ENCODE results near the gene BPIFB1.

Gene BPIFB1

GRCh38 chr20:33301192-33301930, 18.3 kb downstream of the BPIFB1 start:
- no peak for DNase-seq

- DNase-seq: no peak
Observed at GRCh38 chr20:33303595-33303994, 20.6 kb downstream of the BPIFB1 start.

- no peak for DNase-seq
Observed at GRCh38 chr20:33304046-33304445, 21.0 kb downstream of the BPIFB1 start.

GRCh38 chr20:33305589-33306057, 22.6 kb downstream of the BPIFB1 start:
- DNase-seq: no peak

- DNase-seq: no peak
Observed at GRCh38 chr20:33306228-33306627, 23.2 kb downstream of the BPIFB1 start.

- no peak for DNase-seq
Observed at GRCh38 chr20:33306807-33307206, 23.8 kb downstream of the BPIFB1 start.

- DNase-seq: no peak
Observed at GRCh38 chr20:33308668-33309067, 25.7 kb downstream of the BPIFB1 start.

- no peak for DNase-seq
Observed at GRCh38 chr20:33309631-33310030, 26.6 kb downstream of the BPIFB1 start.

- DNase-seq: no peak
Observed at GRCh38 chr20:33310327-33310899, 27.4 kb downstream of the BPIFB1 start.

GRCh38 chr20:33311011-33311410, 28.0 kb downstream of the BPIFB1 start:
- DNase-seq: no peak

- no peak for DNase-seq
Observed at GRCh38 chr20:33311996-33312395, 29.0 kb downstream of the BPIFB1 start.

- DNase-seq: no peak
Observed at GRCh38 chr20:33312583-33312982, 29.6 kb downstream of the BPIFB1 start.

GRCh38 chr20:33313686-33314314, 30.8 kb downstream of the BPIFB1 start:
- DNase-seq: no peak

GRCh38 chr20:33316343-33316742, 33.3 kb downstream of the BPIFB1 start:
- no peak for DNase-seq

GRCh38 chr20:33316958-33317357, 33.9 kb downstream of the BPIFB1 start:
- no peak for DNase-seq

- DNase-seq: no peak
Observed at GRCh38 chr20:33317424-33318095, 34.5 kb downstream of the BPIFB1 start.

- no peak for DNase-seq
Observed at GRCh38 chr20:33318096-33318429, 35.0 kb downstream of the BPIFB1 start.

GRCh38 chr20:33320006-33320405, 37.0 kb downstream of the BPIFB1 start:
- no peak for DNase-seq

GRCh38 chr20:33322456-33322855, 39.4 kb downstream of the BPIFB1 start:
- no peak for DNase-seq

GRCh38 chr20:33323236-33323635, 40.2 kb downstream of the BPIFB1 start:
- DNase-seq: no peak

- DNase-seq: no peak
Observed at GRCh38 chr20:33325350-33325749, 42.3 kb downstream of the BPIFB1 start.

- no peak for DNase-seq
Observed at GRCh38 chr20:33328157-33329137, 45.4 kb downstream of the BPIFB1 start.

Data from CD4-positive, alpha-beta T cell treated with Interleukin-21 for 1 hour (primary cell).